ENCODE results near the gene CDHR3. TPM values are rescaled to one million over a fixed set of nuclear protein-coding genes. Genes with fewer than 3 reads are reported as not detected.

Gene CDHR3
- total RNA-seq, 2 experiments from 2014 or later, result 0.42 to 2.8 TPM

DNA sequence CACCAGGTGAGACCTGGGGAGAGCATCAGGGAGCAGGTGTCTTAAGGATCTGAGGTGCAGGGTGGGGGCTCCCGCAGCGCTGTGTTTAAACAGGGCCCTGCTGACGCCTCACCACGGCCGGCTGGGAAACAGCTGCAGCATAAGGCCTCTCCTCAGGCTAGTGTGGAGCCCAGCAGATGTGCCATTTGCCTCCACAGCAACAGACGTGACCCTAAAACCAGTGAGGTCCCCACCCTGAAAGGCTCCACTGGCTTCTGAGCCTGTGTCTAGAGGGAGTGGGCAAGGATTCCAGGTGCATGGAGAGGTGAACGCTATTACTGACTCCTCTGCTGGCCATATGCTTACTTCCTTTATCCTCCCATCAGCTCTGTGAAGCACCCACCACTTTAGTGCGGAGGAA lies 101.3 kb downstream of the CDHR3 start:
- peak overlapping the region; percentile 50; the same call in 1 of the 2 replicates for H2AFZ ChIP-seq (ENCODE audit: low read length)
- no peaks in the 10 kb centered on the region for H3K9me2 ChIP-seq (ENCODE audit: insufficient read depth, low read length)
- BruUV-seq (replicated peaks), result no TSS peak
- POLR2A ChIA-PET, result interaction anchor here (0.5 to 10.0 kb wide), 7 partner anchors 8 to 90 kb away, joined by 3 to 308 read pairs (median 6); no protein-coding TSS in a partner anchor
- H3K36me3 ChIP-seq (ENCODE audit: insufficient read depth, low read length), result peaks cover 6% of the 10 kb centered on the region; the same call in 1 of the 2 replicates
- CTCF ChIA-PET (ENCODE audit: unreplicated experiment), result interaction anchor here (1.0 to 1.5 kb wide), 2 partner anchors 49 to 90 kb away, joined by 3 read pairs; no protein-coding TSS in a partner anchor
- peaks cover 100% of the 10 kb centered on the region for H3K4me1 ChIP-seq (ENCODE audit: insufficient read depth, low read length, poor library complexity, severe bottlenecking)
- H3K79me2 ChIP-seq (ENCODE audit: insufficient read depth, low read depth, low read length), result no peaks in the 10 kb centered on the region
- intact Hi-C loops (cut with micrococcal nuclease; ENCODE audit: unreplicated experiment), result no loop called here
- H3K4me3 ChIP-seq (ENCODE audit: low read depth, low read length, poor library complexity, severe bottlenecking), result no peak overlapping the region
- TF ChIP-seq, protein P1, sequence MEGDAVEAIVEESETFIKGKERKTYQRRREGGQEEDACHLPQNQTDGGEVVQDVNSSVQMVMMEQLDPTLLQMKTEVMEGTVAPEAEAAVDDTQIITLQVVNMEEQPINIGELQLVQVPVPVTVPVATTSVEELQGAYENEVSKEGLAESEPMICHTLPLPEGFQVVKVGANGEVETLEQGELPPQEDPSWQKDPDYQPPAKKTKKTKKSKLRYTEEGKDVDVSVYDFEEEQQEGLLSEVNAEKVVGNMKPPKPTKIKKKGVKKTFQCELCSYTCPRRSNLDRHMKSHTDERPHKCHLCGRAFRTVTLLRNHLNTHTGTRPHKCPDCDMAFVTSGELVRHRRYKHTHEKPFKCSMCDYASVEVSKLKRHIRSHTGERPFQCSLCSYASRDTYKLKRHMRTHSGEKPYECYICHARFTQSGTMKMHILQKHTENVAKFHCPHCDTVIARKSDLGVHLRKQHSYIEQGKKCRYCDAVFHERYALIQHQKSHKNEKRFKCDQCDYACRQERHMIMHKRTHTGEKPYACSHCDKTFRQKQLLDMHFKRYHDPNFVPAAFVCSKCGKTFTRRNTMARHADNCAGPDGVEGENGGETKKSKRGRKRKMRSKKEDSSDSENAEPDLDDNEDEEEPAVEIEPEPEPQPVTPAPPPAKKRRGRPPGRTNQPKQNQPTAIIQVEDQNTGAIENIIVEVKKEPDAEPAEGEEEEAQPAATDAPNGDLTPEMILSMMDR (conservative IDR thresholded peaks at IDR 0.05; ENCODE audit: low read length), result peak; percentile 34
- TF ChIP-seq EZH2phosphoT487 (IDR thresholded peaks at IDR 0.05; ENCODE audit: borderline replicate concordance, low read depth, low read length), result no peak
- peak; percentile 75 for DNase-seq (ENCODE audit: low spot score)
- peak overlapping the region; percentile 98 for H3K27ac ChIP-seq (ENCODE audit: low read depth, low read length, poor library complexity, severe bottlenecking)
- no peaks in the 10 kb centered on the region for H4K20me1 ChIP-seq (ENCODE audit: insufficient read depth, low read length)
- peak overlapping the region; percentile 80 for H3K4me2 ChIP-seq (ENCODE audit: low read length)
- peaks cover 8% of the 10 kb centered on the region for H3K9me3 ChIP-seq (ENCODE audit: low read length)

DNA sequence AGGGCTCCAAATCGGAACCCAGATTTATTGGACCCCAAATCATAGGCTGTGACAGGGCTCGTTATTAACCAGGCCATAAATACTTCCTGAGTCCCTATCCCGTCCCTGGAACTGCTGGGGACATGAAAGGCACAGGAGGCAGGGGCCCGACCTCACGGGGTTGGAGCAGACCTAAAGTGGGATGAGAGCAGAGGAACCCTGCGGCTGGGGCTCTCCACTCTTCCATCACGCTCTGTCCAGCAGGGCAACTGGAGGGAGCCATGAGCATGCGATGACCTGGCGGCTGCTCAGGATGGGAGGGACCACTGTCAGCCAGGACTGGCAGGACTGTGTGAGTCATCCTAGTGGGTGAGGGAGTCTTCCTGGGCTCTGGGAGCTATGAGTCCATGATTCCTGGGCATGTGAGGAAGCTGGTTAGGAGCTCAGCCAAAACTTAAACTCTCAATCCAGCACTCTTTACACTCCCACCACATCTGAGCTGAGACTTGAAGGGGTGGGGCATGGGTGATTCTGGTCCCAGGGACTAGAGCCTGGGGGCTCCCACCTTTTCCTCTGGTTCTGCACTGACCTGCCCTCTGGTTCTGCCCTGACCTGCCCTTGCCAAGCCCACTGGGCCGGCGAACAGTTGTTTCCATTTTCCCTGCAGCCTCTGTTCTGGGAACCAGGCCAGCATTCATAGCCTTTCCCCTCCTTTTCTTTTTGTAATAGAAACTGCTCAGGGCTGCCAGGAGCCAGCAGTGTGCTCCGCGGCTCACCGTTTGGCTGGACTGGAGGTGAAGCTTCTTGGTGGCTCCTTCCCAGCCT lies 101.9 kb downstream of the CDHR3 start:
- TF ChIP-seq, protein P1 (conservative IDR thresholded peaks at IDR 0.05; ENCODE audit: low read length), result no peak
- no peak for TF ChIP-seq EZH2phosphoT487 (IDR thresholded peaks at IDR 0.05; ENCODE audit: borderline replicate concordance, low read depth, low read length)
- ChIA-PET POLR2A (interaction anchor here (0.7 to 10.0 kb wide), 9 partner anchors 7 to 107 kb away, joined by 3 to 308 read pairs (median 4); no protein-coding TSS in a partner anchor), CTCF (ENCODE audit: unreplicated experiment) (interaction anchor here (0.9 to 1.5 kb wide), 2 partner anchors 24 to 49 kb away, joined by 3 to 4 read pairs; no protein-coding TSS in a partner anchor)
- Histone ChIP-seq H3K79me2 (ENCODE audit: insufficient read depth, low read depth, low read length) (no peaks in the 10 kb centered on the region; the same call in 1 of the 2 replicates), H3K4me2 (ENCODE audit: low read length) (peak overlapping the region; percentile 80), H3K9me2 (ENCODE audit: insufficient read depth, low read length) (no peaks in the 10 kb centered on the region), H3K4me1 (ENCODE audit: insufficient read depth, low read length, poor library complexity, severe bottlenecking) (peaks cover 100% of the 10 kb centered on the region), H3K36me3 (ENCODE audit: insufficient read depth, low read length) (peaks cover 6% of the 10 kb centered on the region; the same call in 1 of the 2 replicates), H2AFZ (ENCODE audit: low read length) (peak overlapping the region; percentile 50; the same call in 1 of the 2 replicates), H3K9me3 (ENCODE audit: low read length) (peaks cover 8% of the 10 kb centered on the region), H3K4me3 (ENCODE audit: low read depth, low read length, poor library complexity, severe bottlenecking) (no peak overlapping the region), H3K27ac (ENCODE audit: low read depth, low read length, poor library complexity, severe bottlenecking) (peak overlapping the region; percentile 98), H4K20me1 (ENCODE audit: insufficient read depth, low read length) (no peaks in the 10 kb centered on the region)
- BruUV-seq (replicated peaks), result no TSS peak
- DNase-seq (ENCODE audit: low spot score), result no peak
- intact Hi-C loops (cut with micrococcal nuclease; ENCODE audit: unreplicated experiment), result no loop called here

Data from OCI-LY7 (cell line).